Measurements from ENCODE around the gene RAB11A. TPM values are rescaled to one million over a fixed set of nuclear protein-coding genes. Genes with fewer than 3 reads are reported as not detected.

The RAB11A gene
- total RNA-seq, 1 donor from 2014 or later, result 171 TPM

Other genes starting within 250 kb of the RAB11A start
- gene SLC24A1, start 247.6 kb upstream of the RAB11A start, total RNA-seq, result 4.4 and 5.0 TPM in 2 replicates
- gene DENND4A, start 77.2 kb upstream of the RAB11A start, total RNA-seq, result 50.8 and 59.0 TPM in 2 replicates

Data from activated T-helper 1 cell treated with anti-CD3 and anti-CD28 coated beads, Interleukin-12 subunit alpha, Interleukin-12 subunit beta, Interleukin-2, Interleukin-4 antibody, amounts not matched to agents 30 ng/mL and 10 ng/mL and 1 ng/mL, durations not matched to agents 14 hours and 24 hours and 36 hours (primary cell).